HG02970 (cell line): ENCODE results near the gene ECSCR.
"Not testable (repeated sequence)": the region's sequence is repeated elsewhere in the genome, so short reads cannot be mapped to it uniquely, and the experiment has no call there.

Source experiments
- ATAC-seq: cut with Tn5 transposase; IDR thresholded peaks from one replicate; pipeline ENCODE4 v1.9.1; 2021; ENCODE audit warnings: mild to moderate bottlenecking, moderate library complexity, moderate number of reproducible peaks; ENCODE audit not compliant: unreplicated experiment, low FRiP score

The ECSCR gene, protein sequence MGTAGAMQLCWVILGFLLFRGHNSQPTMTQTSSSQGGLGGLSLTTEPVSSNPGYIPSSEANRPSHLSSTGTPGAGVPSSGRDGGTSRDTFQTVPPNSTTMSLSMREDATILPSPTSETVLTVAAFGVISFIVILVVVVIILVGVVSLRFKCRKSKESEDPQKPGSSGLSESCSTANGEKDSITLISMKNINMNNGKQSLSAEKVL

DNA sequence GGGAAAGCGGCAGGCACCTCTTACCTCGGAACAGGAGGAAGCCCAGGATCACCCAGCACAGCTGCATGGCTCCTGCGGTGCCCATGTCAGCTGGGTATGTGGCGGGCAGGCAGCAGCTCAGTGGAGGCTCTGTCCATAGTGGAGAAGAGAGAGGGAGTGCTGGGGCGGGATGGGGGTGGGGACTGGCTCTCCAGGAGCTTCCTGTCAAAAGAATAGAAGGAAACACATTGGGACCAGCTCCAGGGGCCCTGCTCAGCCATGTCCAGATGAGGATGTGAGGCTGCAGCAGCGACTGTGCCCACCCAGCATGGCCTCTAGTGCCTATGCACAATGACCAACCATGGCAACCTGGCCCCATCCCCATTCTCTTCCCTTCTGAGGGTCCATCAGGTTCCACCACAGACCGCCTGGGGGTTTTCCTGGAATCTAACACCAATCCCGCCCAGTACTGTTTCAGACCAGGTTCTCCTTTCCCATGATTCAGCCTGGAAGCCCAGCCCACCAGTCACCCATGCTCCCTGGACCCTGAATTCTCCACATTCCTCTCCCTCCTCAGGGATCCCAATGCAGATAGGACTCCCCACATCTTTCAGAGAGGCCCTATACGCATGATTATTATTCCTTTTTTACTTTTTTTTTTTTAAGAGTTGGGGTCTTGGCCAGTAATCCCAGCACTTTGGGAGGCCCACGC lies at the start of gene ECSCR:
Gene ECSCR, minus strand, starts transcription at position 158 of the 691 bp plus-strand sequence. Its CDS starts 73 bp downstream, at position 85.
- no peak for ATAC-seq

DNA sequence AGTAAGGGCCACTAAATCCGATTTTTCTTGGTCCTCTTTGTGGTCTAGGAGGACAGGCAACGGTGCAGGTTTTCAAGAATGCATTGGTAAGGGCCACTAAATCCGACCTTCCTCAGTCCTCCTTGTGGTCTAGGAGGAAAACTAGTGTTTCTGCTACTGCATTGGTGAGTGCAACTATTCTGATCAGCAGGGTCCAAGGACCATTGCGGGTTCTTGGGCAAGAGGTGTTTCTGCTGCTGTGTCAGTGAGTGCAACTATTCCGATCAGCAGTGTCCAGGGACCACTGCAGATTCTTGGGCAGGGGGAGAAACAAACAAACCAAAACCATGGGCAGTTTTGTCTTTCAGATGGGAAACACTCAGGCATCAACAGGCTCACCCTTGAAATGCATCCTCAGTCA lies 42.2 kb upstream of the ECSCR start:
- not testable (repeated sequence) for ATAC-seq

- ATAC-seq, result not testable (repeated sequence)
Measured at GRCh38 chr5:139503879-139504278, 41.3 kb upstream of the ECSCR start.

DNA sequence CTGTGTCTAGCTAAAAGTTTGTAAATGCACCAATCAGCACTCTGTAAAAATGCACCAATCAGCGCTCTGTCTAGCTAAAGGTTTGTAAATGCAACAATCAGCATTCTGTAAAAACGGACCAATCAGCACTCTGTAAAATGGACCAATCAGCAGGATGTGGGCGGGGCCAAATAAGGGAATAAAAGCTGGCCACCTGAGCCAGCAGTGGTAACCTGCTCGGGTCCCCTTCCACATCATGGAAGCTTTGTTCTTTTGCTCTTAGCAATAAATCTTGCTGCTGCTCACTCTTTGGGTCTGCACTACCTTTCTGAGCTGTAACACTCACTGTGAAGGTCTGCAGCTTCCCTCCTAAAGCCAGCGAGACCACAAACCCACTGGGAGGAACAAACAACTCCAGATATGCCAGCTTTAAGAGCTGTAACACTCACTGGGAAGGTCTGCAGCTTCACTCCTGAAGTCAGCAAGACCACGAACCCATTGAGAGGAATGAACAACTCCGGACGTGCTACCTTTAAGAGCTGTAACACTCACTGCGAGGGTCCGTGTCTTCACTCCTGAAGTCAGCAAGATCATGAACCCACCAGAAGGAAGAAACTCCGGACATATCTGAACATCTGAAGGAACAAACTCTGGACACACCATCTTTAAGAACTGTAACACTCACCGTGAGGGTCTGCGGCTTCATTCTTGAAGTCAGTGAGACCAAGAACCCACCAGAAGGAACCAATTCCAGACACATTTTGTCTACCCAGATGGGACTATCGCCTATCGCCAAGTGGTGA lies 40.7 kb upstream of the ECSCR start:
- not testable (repeated sequence) for ATAC-seq

GRCh38 chr5:139501381-139501780 lies 38.8 kb upstream of the ECSCR start:
- no peak for ATAC-seq

DNA sequence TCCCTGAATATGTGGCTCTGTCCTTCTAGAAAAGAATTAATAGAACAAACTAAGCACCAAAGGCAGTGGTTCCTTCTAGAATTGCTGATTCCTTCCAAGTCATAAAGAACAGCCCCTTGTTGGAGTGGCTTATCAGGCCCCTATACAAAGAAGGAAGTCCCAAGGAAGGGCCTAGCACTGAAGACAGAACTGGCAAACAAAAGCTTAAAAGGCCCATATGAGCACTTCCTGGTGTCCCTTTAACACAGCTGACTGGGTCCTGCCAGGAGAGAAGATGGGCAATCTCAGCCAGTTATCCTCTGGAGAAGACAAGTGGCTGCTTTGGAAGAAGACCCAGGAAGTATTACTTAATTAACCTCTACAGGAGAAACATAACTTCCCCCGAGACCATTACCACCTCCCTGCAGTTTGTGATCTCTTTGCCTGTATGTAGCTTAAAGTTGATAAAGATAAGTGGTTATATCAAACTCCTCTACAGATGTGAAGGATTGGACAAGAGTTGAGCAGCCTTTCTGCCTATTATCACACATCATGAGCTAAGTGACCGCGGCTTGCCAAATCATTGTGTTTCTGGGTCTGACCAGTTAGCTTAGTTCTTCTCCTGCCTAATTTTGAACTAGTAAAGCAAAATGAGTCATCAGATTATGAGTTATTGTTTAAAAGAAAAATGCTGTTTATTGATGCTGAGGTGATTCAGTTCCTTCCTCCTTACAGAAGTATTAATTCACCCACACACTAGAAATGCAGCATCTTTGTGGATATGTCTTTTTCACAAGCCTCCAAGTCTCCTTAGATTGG lies 33.3 kb upstream of the ECSCR start:
- no peak for ATAC-seq

DNA sequence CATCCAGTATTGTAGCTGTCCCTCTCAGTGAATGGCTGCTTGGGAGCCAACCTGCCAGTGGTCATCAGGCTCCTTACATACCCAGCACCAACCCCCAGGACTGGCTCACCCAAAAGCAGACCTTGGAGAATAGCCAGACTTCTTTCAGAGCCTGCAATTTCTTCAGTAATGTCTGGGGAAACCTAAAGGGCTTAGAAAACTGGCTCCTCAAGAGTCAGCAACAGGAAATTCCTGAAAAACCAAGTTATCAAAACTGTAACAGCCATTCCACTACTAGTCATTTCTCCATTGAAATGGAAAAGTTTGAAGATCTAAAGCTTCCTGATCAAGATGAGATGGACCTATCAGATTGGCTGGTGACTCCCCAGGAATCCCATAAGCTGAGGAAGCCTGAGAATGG lies 32.3 kb upstream of the ECSCR start:
- ATAC-seq, result no peak

DNA sequence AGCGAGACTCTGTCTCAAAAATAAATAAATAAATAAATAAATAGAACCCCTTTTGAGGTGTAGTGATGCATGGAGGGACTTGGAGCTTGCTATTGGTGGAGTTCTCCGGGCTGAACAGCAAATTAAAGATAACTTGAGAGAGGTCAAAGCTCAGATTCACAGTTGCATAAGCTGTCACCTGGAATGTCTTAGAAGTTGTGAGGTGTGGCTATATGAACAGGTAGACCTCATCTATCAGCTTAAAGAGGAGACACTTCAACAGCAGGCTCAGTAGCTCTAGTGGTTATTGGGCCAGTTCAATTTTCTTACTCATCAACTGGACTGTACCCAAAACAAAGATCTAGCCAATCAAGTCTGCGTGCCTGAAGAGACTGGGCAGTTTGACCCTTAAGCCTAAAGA lies 31.7 kb upstream of the ECSCR start:
- ATAC-seq, result no peak

DNA sequence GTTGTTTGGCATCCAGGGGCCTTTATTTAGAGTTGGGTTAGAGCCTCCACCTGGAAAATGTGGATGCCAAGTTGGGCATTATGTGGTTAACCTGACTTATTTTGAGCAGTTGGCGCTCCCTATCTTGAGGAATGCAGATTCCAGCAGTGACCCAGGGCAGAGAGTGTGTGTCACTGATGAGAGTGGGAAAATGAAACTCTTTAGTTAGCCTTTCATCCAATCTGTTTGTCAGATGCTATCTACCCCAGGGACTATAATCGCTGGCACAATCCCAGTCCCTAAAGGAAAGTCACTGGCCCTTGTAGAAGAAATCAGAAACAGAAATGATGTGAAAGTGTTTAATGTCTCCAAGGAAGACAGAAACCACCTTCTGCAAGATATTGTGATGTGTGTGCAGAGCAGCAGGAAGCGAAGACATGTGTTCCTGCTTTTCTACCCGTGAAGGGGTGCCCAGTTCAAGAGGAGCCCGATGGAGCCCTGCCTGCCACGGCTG lies 30.2 kb upstream of the ECSCR start:
- no peak for ATAC-seq

GRCh38 chr5:139488260-139488659 lies 25.7 kb upstream of the ECSCR start:
- no peak for ATAC-seq

GRCh38 chr5:139486201-139486600 lies 23.7 kb upstream of the ECSCR start:
- ATAC-seq, result no peak

- not testable (repeated sequence) for ATAC-seq
Measured at GRCh38 chr5:139482890-139483208, 20.3 kb upstream of the ECSCR start.

DNA sequence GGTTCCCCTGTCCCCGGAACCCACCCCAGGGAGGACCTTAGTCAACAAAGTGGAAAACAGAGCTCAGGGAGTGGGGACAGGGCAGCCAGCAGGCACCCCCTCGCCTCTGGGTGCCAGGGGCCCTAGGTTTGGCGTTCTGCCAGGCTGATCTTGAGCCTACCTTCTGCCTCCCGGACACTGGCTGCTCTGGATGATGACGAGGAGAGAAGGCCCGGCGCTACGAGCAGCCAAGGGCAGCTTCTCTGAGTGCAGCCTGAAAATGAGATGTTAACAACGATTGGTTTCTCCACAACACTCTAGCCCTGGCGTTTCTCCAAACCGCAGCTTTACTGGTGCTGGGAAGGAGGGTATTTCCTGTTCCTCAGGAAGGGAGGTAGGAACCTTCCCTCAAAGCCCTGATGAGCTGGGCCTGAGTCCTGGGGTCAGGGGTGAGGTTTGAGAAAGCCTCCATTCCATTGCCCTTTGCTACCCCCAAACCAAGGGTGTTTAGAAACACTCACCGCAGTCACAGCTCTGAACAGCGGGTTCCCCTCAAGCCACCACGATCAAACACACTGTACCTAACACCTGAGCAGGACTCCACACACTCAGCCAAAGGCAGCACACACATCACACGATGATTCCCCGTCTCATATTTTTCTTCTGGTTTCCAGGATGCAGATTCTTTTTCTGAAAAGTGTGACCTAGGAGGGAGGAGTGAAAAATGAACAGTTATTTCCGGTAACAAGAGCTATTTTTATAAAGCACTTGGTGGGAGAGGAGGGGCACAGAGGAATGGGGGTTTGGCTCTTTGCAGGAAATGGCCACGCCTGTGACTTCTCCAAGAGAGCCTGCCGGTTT lies 19.7 kb upstream of the ECSCR start, which contains the start of gene STING1:
Gene STING1, minus strand, starts transcription at position 709 of the 840 bp plus-strand sequence. CDS start 1,054 bp downstream, outside the sequence.
- no peak for ATAC-seq

DNA sequence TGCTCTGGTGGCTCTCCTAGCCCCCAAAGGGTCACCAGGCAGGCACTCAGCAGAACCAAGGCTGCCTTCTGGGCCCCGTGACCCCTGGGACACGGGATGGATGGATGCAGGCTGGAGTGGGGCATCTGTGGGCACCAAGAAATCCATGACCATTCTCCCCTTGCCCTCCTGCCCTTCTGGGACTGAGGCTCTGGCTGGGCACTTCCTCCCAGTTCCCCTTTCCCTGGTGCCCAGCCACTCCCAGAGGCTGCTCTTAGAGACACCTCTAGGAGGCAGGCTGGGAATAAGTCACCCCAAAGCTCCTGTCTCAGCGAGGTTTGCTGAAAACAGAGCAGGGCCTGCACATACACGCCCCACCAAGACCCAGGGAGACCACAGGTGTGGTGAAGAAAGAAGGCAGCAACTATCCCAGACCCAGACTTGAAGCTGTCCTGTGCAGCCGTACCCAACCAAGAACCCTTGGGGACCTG lies 19.1 kb upstream of the ECSCR start:
- no peak for ATAC-seq

- ATAC-seq, result no peak
Measured at GRCh38 chr5:139481122-139481533, 18.6 kb upstream of the ECSCR start.

GRCh38 chr5:139479729-139480128 lies 17.2 kb upstream of the ECSCR start:
- not testable (repeated sequence) for ATAC-seq

- not testable (repeated sequence) for ATAC-seq
Measured at GRCh38 chr5:139478657-139479423, 16.3 kb upstream of the ECSCR start.

DNA sequence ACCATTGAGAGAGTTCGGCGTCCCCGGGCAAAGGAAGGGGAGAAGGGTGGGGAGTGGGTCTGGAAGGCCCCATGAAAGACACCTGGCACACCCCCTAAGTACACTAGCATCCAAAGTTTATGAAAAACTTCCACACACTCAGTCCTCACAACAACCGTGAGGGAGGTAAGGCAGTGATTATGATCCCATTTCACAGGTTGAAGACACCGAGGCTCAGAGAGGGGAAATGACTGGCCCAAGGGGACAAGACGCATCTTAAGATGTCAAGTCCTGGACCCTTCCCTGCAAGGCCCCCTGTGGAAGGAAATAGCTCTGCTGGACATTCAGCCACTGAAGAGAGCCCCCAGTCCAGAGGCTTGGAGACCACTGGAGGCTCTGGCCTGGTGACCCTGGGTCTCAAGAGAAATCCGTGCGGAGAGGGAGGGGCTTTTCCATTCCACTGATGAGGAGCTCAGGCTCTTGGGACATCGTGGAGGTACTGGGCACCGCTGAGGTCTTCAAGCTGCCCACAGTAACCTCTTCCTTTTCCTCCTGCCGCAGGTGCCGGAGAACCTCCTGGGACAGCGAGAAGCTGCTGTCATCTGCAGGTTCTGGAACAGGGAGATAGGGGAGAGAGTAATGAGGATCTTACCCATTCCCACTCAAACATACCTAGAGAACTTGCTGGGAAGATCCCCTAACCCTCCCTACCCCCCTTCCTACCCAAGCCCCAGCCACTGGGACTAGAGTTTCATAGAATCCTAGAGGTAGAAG lies 13.5 kb upstream of the ECSCR start:
- no peak for ATAC-seq
